HS-5 (cell line): ENCODE measurements around the gene BAZ1B.
"Not testable (repeated sequence)": the region's sequence is repeated elsewhere in the genome, so short reads cannot be mapped to it uniquely, and the experiment has no call there.

Source experiments
- DNase-seq: peaks from one replicate; pipeline ENCODE4 v3.0.0-alpha.2; 2012; ENCODE audit warnings: low read depth

The BAZ1B gene

DNA sequence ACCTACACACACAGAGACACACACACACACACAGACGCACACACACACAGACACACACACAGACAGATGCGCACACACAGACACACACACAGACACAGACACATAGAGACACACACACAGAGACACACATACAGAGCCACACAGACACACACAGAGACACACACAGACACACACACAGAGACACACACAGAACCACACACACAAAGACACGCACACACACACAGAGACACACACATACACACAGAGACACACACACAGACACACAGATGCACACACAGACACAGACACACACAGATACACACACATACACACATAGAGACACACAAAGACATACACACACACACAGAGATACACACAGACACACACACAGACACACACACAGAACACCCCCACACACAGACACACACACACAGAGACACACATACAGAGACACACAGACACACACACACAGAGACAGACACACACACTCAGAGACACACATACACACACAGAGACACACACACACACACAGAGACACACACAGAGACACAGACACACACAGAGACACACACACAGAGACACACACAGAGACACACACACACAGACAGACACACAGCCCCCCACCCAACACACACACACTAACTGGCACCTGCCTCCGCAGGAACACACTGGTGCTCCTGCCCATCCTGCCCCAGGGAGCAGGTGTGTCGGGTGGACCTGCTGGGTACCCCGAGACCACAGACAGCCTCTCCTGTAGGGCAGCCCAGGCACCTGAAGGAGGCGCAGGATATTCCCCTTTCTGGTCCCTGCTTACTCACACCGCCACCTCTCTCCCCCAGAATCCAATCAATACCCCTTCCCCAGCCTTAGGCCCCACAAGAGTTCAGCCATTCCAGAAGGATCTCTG, 93.9 kb downstream of the BAZ1B start:
- no peak for DNase-seq

DNA sequence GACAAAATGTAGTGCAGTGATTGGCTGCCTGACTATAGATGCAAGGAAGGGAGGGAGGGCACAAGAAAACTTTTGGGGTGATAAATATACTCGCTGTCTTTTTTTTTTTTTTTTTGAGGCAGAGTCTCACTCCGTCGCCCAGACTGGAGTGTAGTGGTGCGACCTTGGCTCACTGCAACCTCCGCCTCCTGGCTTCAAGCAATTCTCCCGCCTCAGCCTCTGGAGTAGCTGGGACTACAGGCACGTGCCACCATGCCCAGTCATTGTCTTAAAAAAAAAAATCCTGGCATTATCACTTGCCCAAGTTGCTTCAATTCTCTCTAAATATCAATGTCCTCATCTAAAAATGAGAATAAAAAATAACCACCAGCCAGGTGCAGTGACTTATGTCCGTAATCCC, 96.1 kb downstream of the BAZ1B start:
- no peak for DNase-seq

DNA sequence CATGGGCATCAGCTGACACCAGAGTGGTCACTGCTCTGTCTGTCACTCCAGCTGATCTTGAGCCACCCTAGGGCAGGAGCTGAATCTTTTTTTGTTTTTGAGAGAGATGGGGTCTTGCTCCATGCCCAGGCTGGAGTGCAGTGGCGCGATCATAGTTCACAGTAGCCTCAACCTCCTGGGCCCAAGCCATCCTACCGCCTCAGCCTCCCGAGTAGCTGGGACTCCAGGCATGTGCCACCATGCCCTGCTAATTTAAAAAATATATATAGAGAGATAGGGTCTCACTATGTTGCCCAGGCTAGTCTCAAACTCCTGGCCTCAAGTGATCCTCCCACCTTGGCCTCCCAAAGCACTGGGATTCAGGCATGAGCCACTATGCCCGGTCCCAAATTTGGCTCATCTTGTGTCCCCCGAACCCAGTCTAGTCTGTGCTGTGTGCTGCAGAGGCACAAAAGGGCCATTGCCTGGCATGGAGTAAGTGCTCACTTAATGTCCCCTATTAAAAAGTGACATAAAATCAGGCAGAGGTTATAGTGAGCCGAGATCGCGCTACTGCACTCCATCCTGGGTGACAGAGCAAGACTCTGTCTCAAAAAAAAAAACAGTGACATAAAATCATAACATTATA, 96.6 kb downstream of the BAZ1B start:
- DNase-seq: no peak

DNA sequence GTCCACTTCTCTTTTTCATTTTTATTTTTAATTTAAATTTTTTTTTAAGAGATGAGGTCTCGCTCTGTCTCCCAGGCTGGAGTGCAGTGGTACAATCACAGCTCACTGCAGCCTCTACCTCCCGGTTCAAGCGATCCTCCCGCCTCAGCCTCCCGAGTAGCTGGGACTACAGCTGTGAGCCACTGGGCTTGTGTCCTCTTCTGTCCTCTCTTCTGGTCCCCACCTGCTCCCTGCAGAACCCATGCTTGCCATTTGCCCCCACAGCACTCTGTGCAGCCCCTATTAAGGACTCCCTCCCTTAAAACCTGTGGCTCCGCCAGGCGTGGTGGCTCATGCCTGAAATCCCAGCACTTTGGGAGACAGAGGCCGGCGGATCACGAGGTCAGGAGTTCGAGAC, 97.6 kb downstream of the BAZ1B start:
- DNase-seq: no peak

DNA sequence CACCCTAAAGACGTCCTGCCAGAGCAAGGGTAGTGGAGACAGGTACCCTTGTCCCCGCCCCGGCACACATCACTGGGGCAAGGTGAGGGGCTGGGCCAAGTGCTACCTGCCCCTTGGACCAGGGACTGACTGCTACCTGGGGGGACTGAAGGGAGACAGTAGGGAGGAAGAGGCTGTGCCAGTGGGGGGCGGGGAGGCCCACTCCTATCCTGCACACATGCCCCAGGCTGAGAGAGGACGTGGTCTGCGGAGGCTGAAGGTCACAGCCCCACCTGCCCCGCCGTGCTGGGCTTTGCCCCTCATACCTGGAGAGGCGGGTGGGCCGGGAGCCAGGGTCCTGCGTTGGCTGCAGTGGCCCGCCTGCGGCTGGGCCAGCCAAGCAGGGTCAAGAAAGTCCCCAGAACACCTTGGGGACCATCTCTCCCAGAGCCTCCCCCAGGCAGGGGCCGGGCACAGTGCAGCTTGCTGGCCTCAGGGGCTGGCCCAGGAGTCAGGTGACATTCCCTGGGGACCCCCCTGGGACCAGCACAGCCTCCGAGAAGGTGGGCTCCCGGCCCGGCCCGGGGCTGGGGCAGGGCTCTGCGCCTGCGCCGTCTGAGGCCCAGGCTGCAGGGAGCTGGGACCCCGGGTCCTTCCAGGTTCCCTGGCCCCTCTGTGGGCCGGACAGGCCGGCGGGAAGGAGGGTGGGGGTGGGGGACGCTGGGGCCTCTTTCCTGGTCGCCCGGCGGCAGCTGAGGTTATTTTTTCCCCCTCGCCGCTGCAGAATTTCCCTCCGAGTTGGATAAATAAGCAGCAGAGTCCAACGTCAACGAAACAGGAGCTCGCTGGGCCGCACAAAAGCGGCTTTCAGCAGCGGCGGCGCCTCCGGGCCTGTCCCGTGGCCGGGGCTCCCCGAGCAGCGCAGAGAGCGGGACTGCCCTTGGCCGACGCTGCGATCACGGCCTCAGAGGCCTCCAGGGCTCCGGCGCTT, 98.3 kb downstream of the BAZ1B start:
- no peak for DNase-seq

DNA sequence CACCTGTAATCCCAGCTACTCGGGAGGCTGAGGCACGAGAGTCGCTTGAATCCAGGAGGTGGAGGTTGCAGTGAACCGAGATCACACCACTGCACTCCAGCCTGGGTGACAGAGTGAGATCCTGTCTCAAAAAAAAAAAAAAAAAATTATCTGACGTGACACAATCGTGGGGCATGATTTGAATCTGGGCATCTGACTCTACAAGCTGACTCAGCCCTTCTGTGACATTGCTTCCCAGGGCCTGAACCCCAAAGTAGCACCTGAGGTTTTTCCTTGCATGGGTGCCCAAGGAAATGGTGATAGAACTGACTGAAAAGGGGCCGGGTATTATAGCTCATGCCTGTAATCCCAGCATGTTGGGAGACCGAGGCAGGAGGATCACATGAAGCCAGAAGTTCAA, 101.5 kb downstream of the BAZ1B start:
- DNase-seq: not testable (repeated sequence)

DNA sequence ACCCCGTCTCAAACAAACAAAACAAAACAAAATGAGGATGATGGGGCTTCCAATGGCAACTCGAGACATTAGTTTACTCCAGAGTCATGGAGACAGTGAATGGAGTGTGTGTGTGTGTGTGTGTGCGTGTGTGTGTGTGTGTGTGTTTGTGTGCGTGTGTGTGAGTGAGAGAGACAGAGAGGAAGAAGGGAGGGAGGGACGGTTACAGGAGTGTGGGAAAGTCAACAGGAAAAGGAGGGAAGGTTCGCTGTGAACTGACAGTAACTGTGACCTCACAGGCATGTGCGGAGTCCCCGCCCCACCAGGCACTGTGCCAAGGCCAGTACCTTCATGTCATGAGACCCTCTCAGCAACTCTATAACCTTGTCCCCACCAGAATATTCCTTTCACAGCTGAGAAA, 102.1 kb downstream of the BAZ1B start:
- DNase-seq: not testable (repeated sequence)

DNA sequence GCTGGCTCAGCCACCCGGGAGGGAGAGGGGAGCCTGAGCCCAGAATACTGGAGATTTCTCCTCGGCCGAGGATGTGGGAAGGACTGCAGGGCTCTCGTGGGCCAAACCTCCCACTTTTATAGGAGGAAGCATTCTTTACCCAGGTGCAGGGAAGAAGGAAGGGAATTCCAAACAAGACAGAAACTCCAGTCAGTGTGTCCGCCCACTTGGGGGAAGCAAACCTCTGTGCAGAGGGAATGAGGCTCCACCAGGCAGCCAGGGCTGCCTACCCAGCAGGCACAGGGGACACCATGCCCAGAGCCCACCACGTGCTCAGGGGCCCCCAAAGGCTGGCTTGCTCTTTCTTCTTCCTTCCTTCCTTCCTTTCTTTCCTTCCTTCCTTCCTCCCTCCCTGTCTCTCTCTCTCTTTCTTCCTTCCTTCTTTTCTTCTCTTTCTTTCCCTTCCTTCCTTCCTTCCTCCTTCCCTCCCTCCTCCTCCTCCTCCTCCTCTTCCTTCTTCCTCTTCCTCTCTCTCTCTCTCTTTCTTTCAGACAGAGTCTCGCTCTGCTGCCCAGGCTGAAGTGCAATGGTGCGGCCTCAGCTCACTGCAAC, 103.9 kb downstream of the BAZ1B start:
- no peak for DNase-seq

DNA sequence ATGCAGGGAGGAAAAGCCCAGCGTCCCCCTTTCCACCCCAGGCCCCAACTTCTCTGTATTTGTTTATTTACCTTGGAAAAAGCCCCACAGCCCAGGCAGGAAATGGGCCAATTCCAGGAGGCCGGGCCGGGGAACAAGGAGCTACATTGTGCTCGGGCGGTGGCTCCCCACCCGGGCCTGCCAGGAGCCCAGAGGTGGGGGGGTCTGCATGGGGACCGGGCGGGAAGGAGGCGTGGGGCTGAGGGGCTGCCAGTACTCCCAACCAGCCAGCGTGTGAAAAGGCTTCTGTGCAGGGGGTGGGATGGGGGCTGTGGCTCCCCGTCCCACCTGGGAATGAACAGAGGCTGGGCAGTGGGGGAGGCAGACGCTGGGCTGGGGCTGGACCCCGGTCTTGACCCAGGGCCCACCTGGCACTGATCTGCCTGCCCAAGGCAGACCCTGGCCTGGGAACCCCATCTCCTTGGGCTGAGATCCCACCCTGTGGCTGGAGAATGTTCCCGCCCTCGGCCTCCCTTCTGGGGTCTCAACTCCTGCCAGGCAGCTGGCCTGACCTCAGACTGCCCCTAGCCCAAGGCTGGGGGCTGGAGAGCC, 111.5 kb downstream of the BAZ1B start:
- DNase-seq: not testable (repeated sequence)

DNA sequence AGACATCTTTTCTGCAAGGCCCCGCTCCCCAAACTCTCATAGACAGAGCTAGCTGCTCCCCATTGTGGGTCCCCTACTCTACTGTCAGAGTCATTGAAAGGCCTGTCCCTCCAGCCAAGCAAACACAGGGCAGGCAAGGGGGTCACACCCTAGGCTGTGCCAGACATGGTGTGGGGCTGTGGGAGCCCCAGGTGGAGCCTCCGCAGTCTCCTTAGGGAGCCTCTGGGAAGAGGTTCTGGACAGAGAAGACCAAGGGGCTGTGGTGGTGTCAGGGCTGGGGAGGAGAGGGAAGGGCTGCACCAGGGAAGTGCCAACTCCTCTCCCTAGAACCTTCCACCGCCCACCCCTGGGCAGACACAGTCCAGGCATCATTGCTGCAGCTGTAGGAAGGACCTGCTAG, 117.2 kb downstream of the BAZ1B start:
- not testable (repeated sequence) for DNase-seq

DNA sequence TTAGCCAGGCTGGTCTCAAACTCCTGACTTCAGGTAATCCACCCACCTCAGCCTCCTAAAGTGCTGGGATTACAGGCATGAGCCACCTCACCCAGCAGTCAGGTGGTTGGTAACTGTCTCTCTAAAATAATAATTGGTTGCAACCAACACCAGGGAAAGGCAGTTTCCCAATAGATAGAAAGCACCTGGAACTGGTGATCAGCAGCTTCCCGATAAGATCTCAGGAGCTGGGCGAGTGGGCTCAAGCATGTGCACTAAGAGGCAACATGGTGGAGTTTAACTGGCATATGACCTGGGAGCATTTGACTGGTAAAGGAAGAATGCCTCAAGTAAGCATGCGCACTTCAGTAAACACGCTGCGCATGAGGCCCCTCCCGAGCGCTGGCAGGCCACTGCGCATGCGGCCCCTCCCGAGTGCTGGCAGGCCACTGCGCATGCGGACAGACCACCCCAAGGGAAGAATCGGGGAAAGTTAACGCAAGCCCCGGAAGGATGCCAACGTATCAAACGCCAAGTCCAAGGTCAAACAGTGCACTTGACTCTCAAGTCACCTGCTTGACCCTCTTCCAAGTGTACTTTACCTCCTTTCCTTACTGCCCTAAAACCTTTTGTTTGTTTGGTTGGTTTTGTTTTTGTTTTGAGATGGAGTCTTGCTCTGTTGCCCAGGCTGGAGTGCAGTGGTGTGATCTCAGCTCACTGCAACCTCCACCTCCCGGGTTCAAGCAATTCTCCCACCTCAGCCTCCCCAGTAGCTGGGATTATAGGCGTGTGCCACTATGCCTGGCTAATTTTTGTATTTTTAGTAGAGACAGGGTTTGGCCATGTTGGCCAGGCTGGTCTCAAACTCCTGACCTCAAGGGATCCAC, 122.7 kb downstream of the BAZ1B start:
- not testable (repeated sequence) for DNase-seq

DNA sequence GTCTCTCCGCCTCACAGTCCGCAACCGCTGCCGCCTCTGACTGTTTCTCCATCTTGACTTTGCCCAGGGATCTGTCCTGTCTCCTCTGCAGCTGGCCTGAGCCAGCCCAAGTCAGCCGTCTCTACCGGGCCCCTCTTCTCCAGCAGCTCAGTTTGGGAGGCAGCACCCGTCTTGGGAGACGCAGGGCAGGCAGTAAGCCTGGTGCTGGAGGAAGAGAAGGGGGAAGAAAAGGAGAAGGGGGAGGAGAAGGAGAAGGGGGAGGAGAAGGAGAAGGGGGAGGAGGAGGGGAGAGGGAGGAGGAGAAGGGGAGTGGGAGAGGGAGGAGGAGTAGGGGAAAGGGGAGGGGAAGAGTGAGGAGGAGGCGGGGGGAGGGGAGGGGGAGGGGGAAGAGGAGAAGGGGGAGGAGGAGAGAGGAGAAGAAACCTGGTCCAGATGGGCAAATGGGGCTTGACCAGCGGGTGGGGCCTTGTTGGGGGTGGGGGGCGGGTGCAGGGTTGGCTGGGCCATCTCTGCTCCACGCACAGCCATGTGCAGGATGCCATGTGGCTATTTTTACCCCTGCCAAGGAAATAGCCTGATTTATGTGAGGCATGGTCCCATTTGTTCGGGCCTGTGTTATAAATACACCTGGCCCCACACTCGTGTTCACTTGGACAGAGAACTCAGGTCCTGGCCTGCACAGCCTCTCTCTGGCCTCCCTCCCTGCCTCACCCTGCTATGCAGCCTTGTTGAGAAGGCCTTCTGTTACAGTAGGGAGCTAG, 124.4 kb downstream of the BAZ1B start:
- DNase-seq: no peak

DNA sequence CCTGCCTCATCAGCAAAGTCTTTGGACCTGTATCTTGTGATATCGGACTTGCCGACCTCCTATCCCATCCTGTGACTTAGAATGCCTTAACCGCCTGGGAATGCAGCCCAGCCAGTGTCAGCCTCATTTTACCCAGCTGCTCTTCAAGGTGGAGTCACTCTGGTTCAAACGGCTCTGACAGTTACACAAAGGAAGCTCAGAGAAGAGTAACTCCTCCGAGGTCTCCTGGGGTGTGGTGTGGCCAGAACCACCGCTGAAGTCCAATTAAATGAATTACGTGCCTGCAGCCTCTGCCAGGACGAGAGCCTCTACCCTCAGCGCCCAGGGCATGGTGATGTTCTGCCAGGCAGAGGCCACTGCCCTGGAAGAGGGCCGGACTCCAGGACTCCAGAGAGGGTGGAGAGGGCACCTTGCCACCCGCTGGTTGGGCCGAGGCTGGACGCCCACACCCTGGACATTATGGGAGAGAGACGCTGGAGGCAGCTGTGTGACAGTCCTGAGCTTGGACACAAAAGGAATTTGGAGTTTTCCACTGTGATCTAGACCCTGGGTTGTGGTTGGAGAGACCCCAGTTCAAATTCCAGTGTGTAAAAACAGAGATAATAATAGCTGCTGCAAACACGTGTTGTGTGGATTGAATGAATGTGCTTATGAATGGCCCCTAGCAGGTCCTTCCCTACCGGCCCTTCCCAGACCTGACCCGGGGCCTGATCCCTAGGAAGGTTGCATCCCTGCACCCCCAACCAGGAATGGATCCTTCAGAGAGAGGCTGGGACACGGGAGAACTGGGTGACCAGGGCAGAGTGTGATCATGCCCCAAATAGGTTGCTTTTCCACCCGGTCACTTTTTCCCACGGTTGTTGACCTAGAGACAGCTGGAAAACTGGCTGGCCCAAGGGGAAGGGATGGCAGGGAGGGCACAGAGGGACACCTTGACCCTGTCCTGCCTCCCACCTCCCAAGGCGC, 126.3 kb downstream of the BAZ1B start:
- DNase-seq: no peak

DNA sequence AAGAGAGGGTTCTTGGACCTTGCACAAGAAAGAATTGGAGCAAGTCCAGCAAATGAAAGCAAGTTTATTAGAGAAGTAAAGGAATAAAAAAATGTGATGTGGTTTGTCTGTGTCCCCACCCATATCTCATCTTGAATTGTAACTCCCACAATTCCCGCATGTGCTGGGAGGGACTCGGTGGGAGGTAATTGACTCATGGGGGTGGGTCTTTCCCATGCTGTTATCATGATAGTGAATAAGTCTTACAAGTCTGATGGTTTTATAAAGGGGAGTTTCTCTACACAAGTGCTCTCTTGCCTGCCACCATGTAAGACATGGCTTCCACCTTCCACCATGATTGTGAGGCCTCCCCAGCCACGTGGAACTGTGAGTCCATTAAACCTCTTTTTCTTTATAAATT, 127.7 kb downstream of the BAZ1B start:
- no peak for DNase-seq

DNA sequence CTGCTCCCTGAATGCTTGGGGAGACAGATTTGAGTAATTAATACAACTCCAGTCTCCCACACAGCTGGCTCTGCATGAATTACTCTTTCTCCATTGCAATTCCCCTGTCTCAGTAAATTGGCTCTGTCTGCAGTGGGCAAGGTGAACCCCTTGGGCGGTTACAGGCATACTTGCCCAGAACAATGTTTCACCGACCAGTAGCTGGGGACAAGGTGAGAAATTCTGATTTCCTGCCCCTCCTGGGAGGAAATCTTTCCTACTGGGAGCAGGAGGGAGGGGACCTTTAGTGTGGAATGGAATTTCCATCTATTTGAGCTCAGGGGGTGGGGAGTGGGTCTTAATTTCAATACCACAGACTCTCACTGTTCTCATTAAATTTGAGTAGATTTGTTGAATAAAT, 130.7 kb downstream of the BAZ1B start:
- DNase-seq: no peak
